HepG2 (cell line): ENCODE results near the gene GATC. TPM values are rescaled to one million over a fixed set of nuclear protein-coding genes. Genes with fewer than 3 reads are reported as not detected.

ENCODE experiments used
- HES4 ChIP-seq: sonication (generic); formaldehyde crosslinking; IDR thresholded peaks from 2 replicates; pipeline ENCODE4 v1.9.0; 2021; ENCODE audit warnings: mild to moderate bottlenecking, missing genetic modification reagents, borderline replicate concordance
- HNF1A ChIP-seq, 2 experiments: sonication (generic) in 1 of 2; formaldehyde crosslinking in 1 of 2; IDR thresholded peaks; 2 replicates each; pipeline versions ENCODE4 v1.4.0 to v1.6.1; 2016 to 2020; ENCODE audit warnings: borderline replicate concordance in 1 of 2, low read depth in 1 of 2, mild to moderate bottlenecking in 1 of 2, missing genetic modification reagents in 1 of 2
- ISX ChIP-seq: sonication (generic); formaldehyde crosslinking; conservative IDR thresholded peaks from 2 replicates; pipeline ENCODE4 v1.5.0; 2020; ENCODE audit warnings: missing genetic modification reagents
- MLXIP ChIP-seq: sonication (generic); formaldehyde crosslinking; IDR thresholded peaks from 2 replicates; pipeline ENCODE4 v1.9.0; 2021; ENCODE audit warnings: missing genetic modification reagents, borderline replicate concordance
- PTBP1 ChIP-seq: fragments of 200-400 bp; formaldehyde crosslinking; IDR thresholded peaks from 2 replicates; pipeline ENCODE4 v1.6.1; 2018; ENCODE audit warnings: low read length, low read depth; ENCODE audit not compliant: poor library complexity, severe bottlenecking
- SATB2 ChIP-seq: sonication (generic); formaldehyde crosslinking; IDR thresholded peaks from 2 replicates; pipeline ENCODE4 v1.5.0; 2020; ENCODE audit warnings: missing genetic modification reagents
- ZNF280D ChIP-seq: sonication (generic); formaldehyde crosslinking; IDR thresholded peaks from 2 replicates; pipeline ENCODE4 v1.5.1; 2020; ENCODE audit warnings: mild to moderate bottlenecking, missing genetic modification reagents
- ZNF569 ChIP-seq: sonication (generic); formaldehyde crosslinking; IDR thresholded peaks from 2 replicates; pipeline ENCODE4 v1.5.0; 2020; ENCODE audit warnings: mild to moderate bottlenecking, missing genetic modification reagents, moderate library complexity, borderline replicate concordance
- polyA plus RNA-seq, 8 experiments: library from polyadenylated mRNA; depleted of rRNA in 3 of 8; stranded (reverse) in 7 of 8; unstranded in 1 of 8; fragments of >200 nt; fragmentation: Illumina TruSeq in 4 of 8; extraction: Trizol in 4 of 8; gene quantifications; 2 replicates each; pipeline versions ENCODE4 v1.2.1 to v1.2.3, GENCODE V29; 2011 to 2016; ENCODE audit warnings: low read depth in 4 of 8, missing spikeins in 1 of 8, mixed read lengths in 1 of 8; ENCODE audit not compliant: insufficient read depth in 1 of 8
- total RNA-seq, 5 experiments: library from RNA; depleted of rRNA; stranded (reverse); fragments of >200 nt; fragmentation: Illumina TruSeq; extraction: Trizol; gene quantifications; 2 replicates each; pipeline ENCODE4 v1.2.3, GENCODE V29; 2016; ENCODE audit warnings: low read depth in 1 of 5
- TF ChIP-seq, protein P1 (sequence below): sonication (generic); formaldehyde crosslinking; IDR thresholded peaks from 2 replicates; pipeline ENCODE4 v1.4.0; 2020; ENCODE audit warnings: missing genetic modification reagents, borderline replicate concordance
- TF ChIP-seq, protein P2 (sequence below): sonication (generic); formaldehyde crosslinking; IDR thresholded peaks from 2 replicates; pipeline ENCODE4 v1.5.0; 2020; ENCODE audit warnings: mild to moderate bottlenecking, low read depth, missing genetic modification reagents, borderline replicate concordance

GATC gene
- total and polyA plus RNA-seq, 2 of the 13 experiments (the other 11 are each of a cell fraction or from before 2014, with no cell fraction given), result 17.7 to 29.7 TPM

DNA sequence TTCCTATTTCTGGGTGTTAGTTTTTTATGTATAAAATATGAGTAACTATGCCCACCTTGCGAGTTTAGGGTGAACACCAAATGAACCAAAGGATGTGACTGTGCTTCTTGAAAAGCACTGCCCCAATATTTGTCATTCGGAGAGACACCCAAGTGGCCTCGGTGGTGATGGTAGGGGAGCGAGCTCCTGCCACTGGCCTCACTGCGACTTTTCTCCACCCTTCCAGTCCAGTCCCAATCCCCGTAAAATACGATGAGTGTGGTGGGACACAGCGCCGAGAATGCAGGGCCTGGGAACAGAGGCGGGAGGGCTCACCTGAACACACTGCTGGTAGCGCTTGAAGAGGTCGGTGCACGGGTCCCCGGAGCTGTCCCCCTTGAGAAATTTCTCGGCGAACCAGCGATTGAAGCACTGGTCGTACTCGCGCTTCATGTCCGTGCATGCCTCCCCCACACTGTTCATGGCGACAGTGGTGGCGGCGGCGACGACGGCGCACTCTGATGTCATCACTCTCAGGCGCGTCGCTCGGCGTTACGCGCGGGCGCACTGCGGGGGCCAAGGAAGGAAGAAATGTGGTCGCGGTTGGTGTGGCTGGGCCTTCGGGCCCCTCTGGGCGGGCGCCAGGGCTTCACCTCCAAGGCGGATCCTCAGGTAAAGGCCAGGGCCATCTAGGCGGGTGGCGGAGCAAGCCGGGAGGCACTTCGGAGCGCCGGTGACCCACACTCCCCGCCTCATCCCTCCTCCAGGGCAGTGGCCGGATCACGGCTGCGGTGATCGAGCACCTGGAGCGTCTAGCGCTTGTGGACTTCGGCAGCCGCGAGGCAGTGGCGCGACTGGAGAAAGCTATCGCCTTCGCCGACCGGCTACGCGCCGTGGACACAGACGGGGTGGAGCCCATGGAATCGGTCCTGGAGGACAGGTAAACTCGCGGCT, at the start of gene GATC, which contains the start of gene TRIAP1 (continued):
- TF ChIP-seq, protein P1, sequence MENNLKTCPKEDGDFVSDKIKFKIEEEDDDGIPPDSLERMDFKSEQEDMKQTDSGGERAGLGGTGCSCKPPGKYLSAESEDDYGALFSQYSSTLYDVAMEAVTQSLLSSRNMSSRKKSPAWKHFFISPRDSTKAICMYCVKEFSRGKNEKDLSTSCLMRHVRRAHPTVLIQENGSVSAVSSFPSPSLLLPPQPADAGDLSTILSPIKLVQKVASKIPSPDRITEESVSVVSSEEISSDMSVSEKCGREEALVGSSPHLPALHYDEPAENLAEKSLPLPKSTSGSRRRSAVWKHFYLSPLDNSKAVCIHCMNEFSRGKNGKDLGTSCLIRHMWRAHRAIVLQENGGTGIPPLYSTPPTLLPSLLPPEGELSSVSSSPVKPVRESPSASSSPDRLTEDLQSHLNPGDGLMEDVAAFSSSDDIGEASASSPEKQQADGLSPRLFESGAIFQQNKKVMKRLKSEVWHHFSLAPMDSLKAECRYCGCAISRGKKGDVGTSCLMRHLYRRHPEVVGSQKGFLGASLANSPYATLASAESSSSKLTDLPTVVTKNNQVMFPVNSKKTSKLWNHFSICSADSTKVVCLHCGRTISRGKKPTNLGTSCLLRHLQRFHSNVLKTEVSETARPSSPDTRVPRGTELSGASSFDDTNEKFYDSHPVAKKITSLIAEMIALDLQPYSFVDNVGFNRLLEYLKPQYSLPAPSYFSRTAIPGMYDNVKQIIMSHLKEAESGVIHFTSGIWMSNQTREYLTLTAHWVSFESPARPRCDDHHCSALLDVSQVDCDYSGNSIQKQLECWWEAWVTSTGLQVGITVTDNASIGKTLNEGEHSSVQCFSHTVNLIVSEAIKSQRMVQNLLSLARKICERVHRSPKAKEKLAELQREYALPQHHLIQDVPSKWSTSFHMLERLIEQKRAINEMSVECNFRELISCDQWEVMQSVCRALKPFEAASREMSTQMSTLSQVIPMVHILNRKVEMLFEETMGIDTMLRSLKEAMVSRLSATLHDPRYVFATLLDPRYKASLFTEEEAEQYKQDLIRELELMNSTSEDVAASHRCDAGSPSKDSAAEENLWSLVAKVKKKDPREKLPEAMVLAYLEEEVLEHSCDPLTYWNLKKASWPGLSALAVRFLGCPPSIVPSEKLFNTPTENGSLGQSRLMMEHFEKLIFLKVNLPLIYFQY (CRISPR knock-in tag), result 0 out of 2 replicates have a peak, but pooled peaks have one; percentile 60
- no peak for TF ChIP-seq SATB2
- peak; percentile 74; the same call in 1 of the 2 replicates for TF ChIP-seq HES4 (CRISPR knock-in tag)
- TF ChIP-seq PTBP1, result no peak
- no peak; the same call in 1 of the 2 replicates for TF ChIP-seq HNF1A (IDR thresholded peaks at IDR 0.05; ENCODE audit: low read depth)
- TF ChIP-seq HNF1A (CRISPR knock-in tag; IDR thresholded peaks at IDR 0.05; ENCODE audit: borderline replicate concordance), result peak; percentile 84; the same call in 1 of the 2 replicates
- TF ChIP-seq ISX (CRISPR knock-in tag), result no peak
- TF ChIP-seq MLXIP (CRISPR knock-in tag), result no peak
- TF ChIP-seq ZNF569, result peak; percentile 88; the same call in 1 of the 2 replicates
- TF ChIP-seq, protein P2, sequence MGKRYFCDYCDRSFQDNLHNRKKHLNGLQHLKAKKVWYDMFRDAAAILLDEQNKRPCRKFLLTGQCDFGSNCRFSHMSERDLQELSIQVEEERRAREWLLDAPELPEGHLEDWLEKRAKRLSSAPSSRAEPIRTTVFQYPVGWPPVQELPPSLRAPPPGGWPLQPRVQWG, result no peak
- 0 out of 2 replicates have a peak, but pooled peaks have one; percentile 72 for TF ChIP-seq ZNF280D (CRISPR knock-in tag)
